Measurements from ENCODE around the gene FAM3D. TPM values are rescaled to one million over a fixed set of nuclear protein-coding genes. Genes with fewer than 3 reads are reported as not detected.

The FAM3D gene
- total RNA-seq, 2 donors from 2014 or later = 646 to 707 TPM

- no peak overlapping the region for H3K9ac ChIP-seq (ENCODE audit: low read depth in 2 of 2, low read length in 2 of 2)
- TF ChIP-seq CTCF (IDR thresholded peaks at IDR 0.05) = no peak
- DNase-seq = no peak
- no peaks in the 10 kb centered on the region for H3K36me3 ChIP-seq
- H3K27ac ChIP-seq = no peak overlapping the region
- H3K4me3 ChIP-seq = no peak overlapping the region
- intact Hi-C loops (cut with DNase I) = no loop called here
- no peaks in the 10 kb centered on the region for H3K4me1 ChIP-seq
- H3K27me3 ChIP-seq = no peaks in the 10 kb centered on the region
- H3K9me3 ChIP-seq = no peaks in the 10 kb centered on the region
Observed at GRCh38 chr3:58606693-58607092, 59.9 kb downstream of the FAM3D start.

GRCh38 chr3:58604031-58604430, 62.5 kb downstream of the FAM3D start:
- Histone ChIP-seq H3K4me1 (no peaks in the 10 kb centered on the region), H3K9ac (ENCODE audit: low read depth in 2 of 2, low read length in 2 of 2) (no peak overlapping the region), H3K36me3 (no peaks in the 10 kb centered on the region), H3K27me3 (no peaks in the 10 kb centered on the region), H3K27ac (no peak overlapping the region), H3K4me3 (no peak overlapping the region), H3K9me3 (no peaks in the 10 kb centered on the region)
- TF ChIP-seq CTCF (IDR thresholded peaks at IDR 0.05) = no peak
- DNase-seq = no peak
- intact Hi-C loops (cut with DNase I) = no loop called here

GRCh38 chr3:58603606-58604005, 63.0 kb downstream of the FAM3D start:
- H3K36me3 ChIP-seq = no peaks in the 10 kb centered on the region
- no peaks in the 10 kb centered on the region for H3K27me3 ChIP-seq
- no peaks in the 10 kb centered on the region for H3K9me3 ChIP-seq
- no peak overlapping the region for H3K4me3 ChIP-seq
- TF ChIP-seq CTCF (IDR thresholded peaks at IDR 0.05) = no peak
- H3K27ac ChIP-seq = no peak overlapping the region
- DNase-seq = no peak
- H3K9ac ChIP-seq (ENCODE audit: low read depth in 2 of 2, low read length in 2 of 2) = no peak overlapping the region
- H3K4me1 ChIP-seq = no peaks in the 10 kb centered on the region
- intact Hi-C loops (cut with DNase I) = no loop called here

GRCh38 chr3:58597770-58598310, 68.7 kb downstream of the FAM3D start:
- H3K9ac ChIP-seq (ENCODE audit: low read depth in 2 of 2, low read length in 2 of 2) = no peak overlapping the region
- no peaks in the 10 kb centered on the region for H3K4me1 ChIP-seq
- no peaks in the 10 kb centered on the region for H3K27me3 ChIP-seq
- H3K36me3 ChIP-seq = no peaks in the 10 kb centered on the region
- no peak for DNase-seq
- H3K4me3 ChIP-seq = no peak overlapping the region
- intact Hi-C loops (cut with DNase I) = no loop called here
- no peak for TF ChIP-seq CTCF (IDR thresholded peaks at IDR 0.05)
- H3K9me3 ChIP-seq = no peaks in the 10 kb centered on the region
- no peak overlapping the region for H3K27ac ChIP-seq

GRCh38 chr3:58596834-58597518, 69.6 kb downstream of the FAM3D start:
- Histone ChIP-seq H3K9me3 (no peaks in the 10 kb centered on the region), H3K36me3 (no peaks in the 10 kb centered on the region), H3K27ac (no peak overlapping the region), H3K4me1 (no peaks in the 10 kb centered on the region), H3K9ac (ENCODE audit: low read depth in 2 of 2, low read length in 2 of 2) (no peak overlapping the region), H3K4me3 (no peak overlapping the region), H3K27me3 (no peaks in the 10 kb centered on the region)
- no peak for DNase-seq
- intact Hi-C loops (cut with DNase I) = no loop called here
- no peak for TF ChIP-seq CTCF (IDR thresholded peaks at IDR 0.05)
